ENCODE data around the gene STIL.

- TF ChIP-seq POLR2A (IDR thresholded peaks at IDR 0.05): no peak
- TF ChIP-seq, protein P1, sequence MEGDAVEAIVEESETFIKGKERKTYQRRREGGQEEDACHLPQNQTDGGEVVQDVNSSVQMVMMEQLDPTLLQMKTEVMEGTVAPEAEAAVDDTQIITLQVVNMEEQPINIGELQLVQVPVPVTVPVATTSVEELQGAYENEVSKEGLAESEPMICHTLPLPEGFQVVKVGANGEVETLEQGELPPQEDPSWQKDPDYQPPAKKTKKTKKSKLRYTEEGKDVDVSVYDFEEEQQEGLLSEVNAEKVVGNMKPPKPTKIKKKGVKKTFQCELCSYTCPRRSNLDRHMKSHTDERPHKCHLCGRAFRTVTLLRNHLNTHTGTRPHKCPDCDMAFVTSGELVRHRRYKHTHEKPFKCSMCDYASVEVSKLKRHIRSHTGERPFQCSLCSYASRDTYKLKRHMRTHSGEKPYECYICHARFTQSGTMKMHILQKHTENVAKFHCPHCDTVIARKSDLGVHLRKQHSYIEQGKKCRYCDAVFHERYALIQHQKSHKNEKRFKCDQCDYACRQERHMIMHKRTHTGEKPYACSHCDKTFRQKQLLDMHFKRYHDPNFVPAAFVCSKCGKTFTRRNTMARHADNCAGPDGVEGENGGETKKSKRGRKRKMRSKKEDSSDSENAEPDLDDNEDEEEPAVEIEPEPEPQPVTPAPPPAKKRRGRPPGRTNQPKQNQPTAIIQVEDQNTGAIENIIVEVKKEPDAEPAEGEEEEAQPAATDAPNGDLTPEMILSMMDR (IDR thresholded peaks at IDR 0.05): no peak
Observed at GRCh38 chr1:47241114-47242113, 72.5 kb downstream of the STIL start.

All from transverse colon (tissue), 3 donors.